HEK293 (cell line): ENCODE data around the gene TRIM65.

Experiments used
- CTCF ChIA-PET: fragments of 350-600 bp; formaldehyde crosslinking; extraction: SDS; loops from one replicate; lab custom pipeline; 2021; ENCODE audit warnings: antibody characterized with exemption; lab: Yijun Ruan, JAX
- POLR2A ChIA-PET: fragments of 300-600 bp; formaldehyde crosslinking; extraction: SDS; loops from one replicate; lab custom pipeline; 2020; ENCODE audit warnings: antibody characterized with exemption, inconsistent platforms; lab: Yijun Ruan, JAX
- H3K27ac ChIP-seq: fragments of 200-500 bp; sonication (Bioruptor generic); 2 replicates; pipeline ENCODE4 v1.5.1; 2014; ENCODE audit warnings: low read depth, low read length, control low read depth, inconsistent platforms; ENCODE audit errors: extremely low read depth
- H3K36me3 ChIP-seq, 2 experiments: fragments of 200-500 bp in 1 of 2; sonication (Bioruptor generic) in 1 of 2; 1 replicate in 1 of 2; 2 replicates in 1 of 2; pipeline ENCODE4 v1.5.1; 2014 to 2017; ENCODE audit warnings: inconsistent platforms in 2 of 2, low read length in 2 of 2; ENCODE audit not compliant: control insufficient read depth in 2 of 2, insufficient read depth in 1 of 2
- H3K4me1 ChIP-seq: fragments of 200-500 bp; sonication (Bioruptor generic); 2 replicates; pipeline ENCODE4 v1.5.1; 2014; ENCODE audit warnings: mild to moderate bottlenecking, low read length, inconsistent platforms; ENCODE audit not compliant: control insufficient read depth, insufficient read depth
- H3K4me3 ChIP-seq: 2 replicates; pipeline ENCODE4 v1.5.1; 2011; ENCODE audit warnings: low read depth, mild to moderate bottlenecking, control low read depth, low read length, moderate library complexity
- H3K9me3 ChIP-seq: fragments of 200-500 bp; sonication (Bioruptor generic); 2 replicates; pipeline ENCODE4 v1.5.1; 2014; ENCODE audit warnings: low read depth, low read length, inconsistent platforms; ENCODE audit not compliant: control insufficient read depth, insufficient read depth
- GLI2 ChIP-seq: fragments of 450-650 bp; formaldehyde crosslinking; IDR thresholded peaks from 2 replicates; pipeline ENCODE4; 2017; ENCODE audit warnings: missing biosample characterization, missing genetic modification characterization, low read depth, borderline replicate concordance
- GLIS1 ChIP-seq: fragments of 450-650 bp; formaldehyde crosslinking; IDR thresholded peaks from 2 replicates; pipeline ENCODE4 v1.5.1; 2016; ENCODE audit warnings: missing biosample characterization, missing genetic modification characterization
- GLIS2 ChIP-seq: fragments of 450-650 bp; formaldehyde crosslinking; IDR thresholded peaks from 2 replicates; pipeline ENCODE4 v1.5.1; 2016; ENCODE audit warnings: missing biosample characterization, missing genetic modification characterization
- KLF1 ChIP-seq: fragments of 450-650 bp; formaldehyde crosslinking; IDR thresholded peaks from 2 replicates; pipeline ENCODE4 v1.5.1; 2016; ENCODE audit warnings: missing biosample characterization, missing genetic modification characterization
- PRDM1 ChIP-seq: fragments of 450-650 bp; formaldehyde crosslinking; IDR thresholded peaks from 2 replicates; pipeline ENCODE4; 2016; ENCODE audit warnings: missing biosample characterization, missing genetic modification characterization
- SCRT2 ChIP-seq: fragments of 450-650 bp; formaldehyde crosslinking; IDR thresholded peaks from 2 replicates; pipeline ENCODE4 v1.5.1; 2016; ENCODE audit warnings: missing biosample characterization, missing genetic modification characterization
- SP7 ChIP-seq: fragments of 450-650 bp; formaldehyde crosslinking; IDR thresholded peaks from 2 replicates; pipeline ENCODE4 v1.5.1; 2016; ENCODE audit warnings: missing biosample characterization, missing genetic modification characterization
- ZBTB10 ChIP-seq: fragments of 450-650 bp; formaldehyde crosslinking; IDR thresholded peaks from 2 replicates; pipeline ENCODE4 v1.5.1; 2016; ENCODE audit warnings: missing biosample characterization, missing genetic modification characterization
- ZBTB17 ChIP-seq: fragments of 450-650 bp; formaldehyde crosslinking; IDR thresholded peaks from 2 replicates; pipeline ENCODE4 v1.5.1; 2016; ENCODE audit warnings: missing biosample characterization, missing genetic modification characterization
- ZBTB48 ChIP-seq: fragments of 450-650 bp; formaldehyde crosslinking; IDR thresholded peaks from 2 replicates; pipeline ENCODE4 v1.5.1; 2016; ENCODE audit warnings: missing biosample characterization, missing genetic modification characterization
- ZNF121 ChIP-seq: fragments of 450-650 bp; formaldehyde crosslinking; IDR thresholded peaks from 2 replicates; pipeline ENCODE4 v1.5.1; 2016; ENCODE audit warnings: missing biosample characterization, missing genetic modification characterization
- ZNF184 ChIP-seq: fragments of 450-650 bp; IDR thresholded peaks from 2 replicates; pipeline ENCODE4 v1.5.1; 2018; ENCODE audit warnings: missing biosample characterization, mild to moderate bottlenecking, missing genetic modification characterization
- ZNF2 ChIP-seq: fragments of 450-650 bp; formaldehyde crosslinking; IDR thresholded peaks from 2 replicates; pipeline ENCODE4 v1.5.1; 2016; ENCODE audit warnings: missing biosample characterization, missing genetic modification characterization
- ZNF239 ChIP-seq: fragments of 450-650 bp; formaldehyde crosslinking; IDR thresholded peaks from 2 replicates; pipeline ENCODE4 v1.5.1; 2016; ENCODE audit warnings: missing biosample characterization, missing genetic modification characterization
- ZNF266 ChIP-seq: fragments of 450-650 bp; formaldehyde crosslinking; IDR thresholded peaks from 2 replicates; pipeline ENCODE4 v1.5.1; 2016; ENCODE audit warnings: missing biosample characterization, missing genetic modification characterization, low read depth
- ZNF366 ChIP-seq: fragments of 450-650 bp; formaldehyde crosslinking; conservative IDR thresholded peaks from 2 replicates; pipeline ENCODE4 v1.5.1; 2016; ENCODE audit warnings: missing biosample characterization, missing genetic modification characterization
- ZNF394 ChIP-seq: fragments of 450-650 bp; formaldehyde crosslinking; IDR thresholded peaks from 2 replicates; pipeline ENCODE4 v1.5.1; 2016; ENCODE audit warnings: missing biosample characterization, missing genetic modification characterization, mild to moderate bottlenecking, moderate library complexity, borderline replicate concordance
- ZNF473 ChIP-seq: fragments of 450-650 bp; formaldehyde crosslinking; IDR thresholded peaks from 2 replicates; pipeline ENCODE4 v1.5.1; 2017; ENCODE audit warnings: missing biosample characterization, missing genetic modification characterization
- ZNF48 ChIP-seq: fragments of 450-650 bp; formaldehyde crosslinking; IDR thresholded peaks from 2 replicates; pipeline ENCODE4 v1.5.1; 2016; ENCODE audit warnings: missing biosample characterization, missing genetic modification characterization
- ZNF600 ChIP-seq: fragments of 450-650 bp; formaldehyde crosslinking; IDR thresholded peaks from 2 replicates; pipeline ENCODE4 v1.5.1; 2016; ENCODE audit warnings: missing biosample characterization, missing genetic modification characterization
- ZNF660 ChIP-seq: fragments of 450-650 bp; IDR thresholded peaks from 2 replicates; pipeline ENCODE4 v1.5.1; 2018; ENCODE audit warnings: missing biosample characterization, mild to moderate bottlenecking, missing genetic modification characterization
- ZNF677 ChIP-seq: fragments of 450-650 bp; IDR thresholded peaks from 2 replicates; pipeline ENCODE4 v1.5.0; 2018; ENCODE audit warnings: missing biosample characterization, mild to moderate bottlenecking, missing genetic modification characterization, moderate library complexity
- ZNF777 ChIP-seq: fragments of 450-650 bp; formaldehyde crosslinking; IDR thresholded peaks from 2 replicates; pipeline ENCODE4 v1.5.1; 2017; ENCODE audit warnings: missing biosample characterization, missing genetic modification characterization, borderline replicate concordance
- ZSCAN23 ChIP-seq: fragments of 450-650 bp; formaldehyde crosslinking; IDR thresholded peaks from 2 replicates; pipeline ENCODE4 v1.5.1; 2016; ENCODE audit warnings: missing biosample characterization, missing genetic modification characterization
- ZXDB ChIP-seq: fragments of 450-650 bp; formaldehyde crosslinking; IDR thresholded peaks from 2 replicates; pipeline ENCODE4 v1.5.1; 2016; ENCODE audit warnings: missing biosample characterization, missing genetic modification characterization
- TF ChIP-seq, protein P1 (sequence below): fragments of 450-650 bp; formaldehyde crosslinking; IDR thresholded peaks from 2 replicates; pipeline ENCODE4 v1.5.1; 2017; ENCODE audit warnings: missing biosample characterization, missing genetic modification characterization
- TF ChIP-seq, protein P2 (sequence below): fragments of 450-650 bp; formaldehyde crosslinking; IDR thresholded peaks from 2 replicates; pipeline ENCODE4 v1.5.1; 2016; ENCODE audit warnings: missing biosample characterization, missing genetic modification characterization

TRIM65 gene

DNA sequence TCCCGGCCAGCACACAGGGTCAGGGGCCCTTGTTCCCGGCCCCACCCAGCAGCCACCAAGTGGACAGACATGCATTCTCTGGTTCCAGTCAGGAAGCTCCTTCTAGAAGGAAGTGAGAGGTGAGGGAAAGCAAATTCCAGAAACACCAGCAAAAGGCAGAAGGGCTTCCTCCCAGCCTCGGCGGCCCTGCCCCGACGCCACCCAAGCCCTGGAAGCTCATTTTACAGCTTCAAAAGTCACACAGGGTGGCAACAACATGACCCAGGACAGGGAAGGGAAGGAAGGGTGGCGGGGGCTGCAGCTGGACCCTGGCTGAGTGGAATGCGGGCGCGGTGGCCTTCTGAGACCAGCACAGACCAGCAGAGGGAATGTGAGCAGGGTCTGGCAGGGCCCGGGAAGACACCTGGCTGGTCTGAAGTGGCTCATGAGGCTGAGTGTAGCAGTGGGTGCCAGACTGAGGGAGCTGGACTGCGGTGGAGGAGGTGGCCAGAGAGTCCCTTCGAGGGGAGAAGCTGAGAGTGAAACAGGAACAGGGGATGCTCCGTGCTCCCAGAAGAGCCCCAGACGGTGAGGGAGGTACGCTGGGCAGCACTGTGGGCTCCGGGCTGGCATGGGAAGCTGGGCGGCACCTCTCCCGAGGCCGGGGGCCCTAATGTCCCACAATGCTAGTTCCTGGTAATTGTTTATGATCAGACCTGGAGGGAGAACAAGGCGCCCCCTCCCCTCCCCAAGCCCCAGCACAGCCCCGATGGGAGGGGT lies 50.6 kb downstream of the TRIM65 start:
- ChIA-PET POLR2A (interaction anchor here (0.9 to 3.2 kb wide), 6 partner anchors 9 to 66 kb away, joined by 3 to 28 read pairs (median 6); partner anchors contain the start of gene WBP2), CTCF (interaction anchor here (0.6 to 5.5 kb wide), 21 partner anchors 8 to 581 kb away, joined by 3 to 40 read pairs (median 4); partner anchors contain the start of genes RECQL5 and WBP2)
- H3K4me3 ChIP-seq, result no peak overlapping the region
- TF ChIP-seq KLF1 (tag by site-specific recombination) (peak; percentile 51; the same call in 1 of the 2 replicates), PRDM1 (0 out of 2 replicates have a peak, but pooled peaks have one; percentile 40), ZXDB (tag by site-specific recombination) (no peak), ZNF660 (tag by site-specific recombination) (no peak), ZNF184 (tag by site-specific recombination) (no peak), ZSCAN23 (tag by site-specific recombination) (no peak), ZBTB10 (tag by site-specific recombination) (no peak), ZNF677 (no peak), ZNF777 (no peak), ZNF48 (tag by site-specific recombination) (no peak), ZNF2 (tag by site-specific recombination) (no peak), GLIS2 (no peak), GLI2 (no peak), ZNF394 (tag by site-specific recombination) (peak; percentile 43; the same call in 1 of the 2 replicates), SCRT2 (tag by site-specific recombination) (no peak), ZNF239 (tag by site-specific recombination) (no peak)
- TF ChIP-seq, protein P1, sequence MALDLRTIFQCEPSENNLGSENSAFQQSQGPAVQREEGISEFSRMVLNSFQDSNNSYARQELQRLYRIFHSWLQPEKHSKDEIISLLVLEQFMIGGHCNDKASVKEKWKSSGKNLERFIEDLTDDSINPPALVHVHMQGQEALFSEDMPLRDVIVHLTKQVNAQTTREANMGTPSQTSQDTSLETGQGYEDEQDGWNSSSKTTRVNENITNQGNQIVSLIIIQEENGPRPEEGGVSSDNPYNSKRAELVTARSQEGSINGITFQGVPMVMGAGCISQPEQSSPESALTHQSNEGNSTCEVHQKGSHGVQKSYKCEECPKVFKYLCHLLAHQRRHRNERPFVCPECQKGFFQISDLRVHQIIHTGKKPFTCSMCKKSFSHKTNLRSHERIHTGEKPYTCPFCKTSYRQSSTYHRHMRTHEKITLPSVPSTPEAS (tag by site-specific recombination), result no peak
- no peaks in the 10 kb centered on the region for H3K9me3 ChIP-seq
- H3K36me3 ChIP-seq, result peaks cover 7 to 51% of the 10 kb centered on the region in 2 experiments
- no peaks in the 10 kb centered on the region; the same call in 1 of the 2 replicates for H3K4me1 ChIP-seq
- peak overlapping the region; percentile 22; the same call in 1 of the 2 replicates for H3K27ac ChIP-seq

DNA sequence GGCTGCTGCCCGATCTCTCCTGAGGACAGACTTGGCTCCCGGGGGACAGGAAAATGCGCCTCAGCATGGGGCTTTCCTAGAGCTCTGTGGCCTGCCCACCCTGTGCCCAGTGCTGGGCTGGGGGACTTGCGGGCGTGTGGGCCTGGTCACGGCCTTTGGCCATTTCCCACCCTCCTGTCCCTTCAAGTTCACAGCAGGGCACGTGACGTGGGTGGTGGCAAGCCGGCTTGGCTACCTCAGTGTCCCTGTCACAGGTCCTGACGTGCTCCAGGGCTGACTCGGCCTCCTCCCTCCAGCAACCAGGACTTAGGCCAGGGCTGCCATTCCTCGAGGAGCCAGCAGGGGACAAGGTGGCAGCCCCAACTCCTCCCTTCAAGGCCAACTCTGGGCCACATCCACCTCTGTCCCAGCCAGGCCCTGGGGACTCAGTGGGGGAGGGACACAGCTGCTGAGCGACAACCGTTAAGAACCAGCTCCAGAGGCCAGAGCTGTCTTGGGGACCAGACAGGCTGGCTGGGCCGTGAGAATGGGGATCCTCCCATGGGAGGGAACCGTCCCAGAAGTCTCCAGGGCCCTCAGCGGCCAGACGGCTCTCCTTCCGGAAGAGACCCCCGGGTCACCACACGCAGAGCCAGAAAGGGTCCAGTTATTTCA lies 51.6 kb downstream of the TRIM65 start:
- Histone ChIP-seq H3K4me3 (no peak overlapping the region), H3K36me3 (peaks cover 0 to 43% of the 10 kb centered on the region in 2 experiments; a peak in 2 of 3 replicates), H3K9me3 (no peaks in the 10 kb centered on the region), H3K4me1 (no peaks in the 10 kb centered on the region; the same call in 1 of the 2 replicates), H3K27ac (no peak overlapping the region)
- ChIA-PET CTCF (interaction anchor here (0.7 to 5.5 kb wide), 20 partner anchors 8 to 580 kb away, joined by 3 to 40 read pairs (median 4); partner anchors contain the start of genes RECQL5 and WBP2), POLR2A (interaction anchor here (0.6 to 3.2 kb wide), 7 partner anchors 10 to 143 kb away, joined by 3 to 28 read pairs (median 5); partner anchors contain the start of genes TRIM47 and WBP2)
- TF ChIP-seq ZNF266 (tag by site-specific recombination) (no peak), ZBTB17 (tag by site-specific recombination) (0 out of 2 replicates have a peak, but pooled peaks have one; percentile 55), ZNF366 (tag by site-specific recombination) (no peak), ZNF473 (tag by site-specific recombination) (no peak), GLIS1 (tag by site-specific recombination) (peak; percentile 91), SP7 (tag by site-specific recombination) (peak; percentile 60; the same call in 1 of the 2 replicates), ZNF121 (tag by site-specific recombination) (no peak), ZBTB48 (tag by site-specific recombination) (peak; percentile 58), ZNF600 (tag by site-specific recombination) (peak; percentile 80)
- TF ChIP-seq, protein P2, sequence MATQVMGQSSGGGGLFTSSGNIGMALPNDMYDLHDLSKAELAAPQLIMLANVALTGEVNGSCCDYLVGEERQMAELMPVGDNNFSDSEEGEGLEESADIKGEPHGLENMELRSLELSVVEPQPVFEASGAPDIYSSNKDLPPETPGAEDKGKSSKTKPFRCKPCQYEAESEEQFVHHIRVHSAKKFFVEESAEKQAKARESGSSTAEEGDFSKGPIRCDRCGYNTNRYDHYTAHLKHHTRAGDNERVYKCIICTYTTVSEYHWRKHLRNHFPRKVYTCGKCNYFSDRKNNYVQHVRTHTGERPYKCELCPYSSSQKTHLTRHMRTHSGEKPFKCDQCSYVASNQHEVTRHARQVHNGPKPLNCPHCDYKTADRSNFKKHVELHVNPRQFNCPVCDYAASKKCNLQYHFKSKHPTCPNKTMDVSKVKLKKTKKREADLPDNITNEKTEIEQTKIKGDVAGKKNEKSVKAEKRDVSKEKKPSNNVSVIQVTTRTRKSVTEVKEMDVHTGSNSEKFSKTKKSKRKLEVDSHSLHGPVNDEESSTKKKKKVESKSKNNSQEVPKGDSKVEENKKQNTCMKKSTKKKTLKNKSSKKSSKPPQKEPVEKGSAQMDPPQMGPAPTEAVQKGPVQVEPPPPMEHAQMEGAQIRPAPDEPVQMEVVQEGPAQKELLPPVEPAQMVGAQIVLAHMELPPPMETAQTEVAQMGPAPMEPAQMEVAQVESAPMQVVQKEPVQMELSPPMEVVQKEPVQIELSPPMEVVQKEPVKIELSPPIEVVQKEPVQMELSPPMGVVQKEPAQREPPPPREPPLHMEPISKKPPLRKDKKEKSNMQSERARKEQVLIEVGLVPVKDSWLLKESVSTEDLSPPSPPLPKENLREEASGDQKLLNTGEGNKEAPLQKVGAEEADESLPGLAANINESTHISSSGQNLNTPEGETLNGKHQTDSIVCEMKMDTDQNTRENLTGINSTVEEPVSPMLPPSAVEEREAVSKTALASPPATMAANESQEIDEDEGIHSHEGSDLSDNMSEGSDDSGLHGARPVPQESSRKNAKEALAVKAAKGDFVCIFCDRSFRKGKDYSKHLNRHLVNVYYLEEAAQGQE (tag by site-specific recombination), result peak; percentile 81
